WTC11 (cell line): ENCODE measurements around the gene OXT. TPM values are rescaled to one million over a fixed set of nuclear protein-coding genes. Genes with fewer than 3 reads are reported as not detected.

Experiments
- ATAC-seq: fragments of 200-7000 bp; cut with Tn5 transposase; 2 replicates; pipeline ENCODE4 v1.10.0; 2021; ENCODE audit warnings: mild to moderate bottlenecking, moderate library complexity
- CTCF ChIA-PET: fragments of 300-600 bp; sonication (Branson Sonifier 250); formaldehyde crosslinking; loops from one replicate; lab custom pipeline; 2021; ENCODE audit warnings: antibody characterized with exemption; lab: Charles Lee
- POLR2A ChIA-PET: fragments of 350-600 bp; sonication (Branson Sonifier 250); formaldehyde crosslinking; loops from one replicate; lab custom pipeline; 2021; ENCODE audit warnings: antibody characterized with exemption; lab: Charles Lee
- DNase-seq: peaks from one replicate; pipeline ENCODE4 v3.0.0; 2021; ENCODE audit warnings: low spot score
- H3K27ac Mint-ChIP-seq: 2 replicates; pipeline ENCODE4 v1.8.0; 2021; ENCODE audit warnings: mixed read lengths
- H3K27me3 Mint-ChIP-seq: 2 replicates; pipeline ENCODE4 v1.8.0; 2021; ENCODE audit warnings: low read depth, mild to moderate bottlenecking, moderate library complexity, mixed read lengths
- H3K36me3 Mint-ChIP-seq: 2 replicates; pipeline ENCODE4 v1.8.0; 2021; ENCODE audit warnings: mixed read lengths
- H3K4me1 Mint-ChIP-seq: 2 replicates; pipeline ENCODE4 v1.8.0; 2022; ENCODE audit warnings: mixed read lengths
- H3K4me3 Mint-ChIP-seq: 2 replicates; pipeline ENCODE4 v1.8.0; 2021; ENCODE audit warnings: mild to moderate bottlenecking, moderate library complexity, mixed read lengths
- H3K9me3 Mint-ChIP-seq: 2 replicates; pipeline ENCODE4 v1.8.0; 2021; ENCODE audit warnings: mixed read lengths
- ARID4B ChIP-seq: sonication (generic); formaldehyde crosslinking; IDR thresholded peaks from 2 replicates; pipeline ENCODE4 v1.8.0; 2023; ENCODE audit warnings: missing genetic modification reagents, mild to moderate bottlenecking, borderline replicate concordance
- ATF1 ChIP-seq: sonication (generic); formaldehyde crosslinking; IDR thresholded peaks from 2 replicates; pipeline ENCODE4 v1.8.1; 2023; ENCODE audit warnings: mild to moderate bottlenecking, moderate library complexity, missing genetic modification reagents
- ELF4 ChIP-seq: sonication (generic); formaldehyde crosslinking; IDR thresholded peaks from 2 replicates; pipeline ENCODE4 v1.8.1; 2022; ENCODE audit warnings: low read depth, mild to moderate bottlenecking, moderate library complexity, missing genetic modification reagents
- EMX1 ChIP-seq: fragments of 250-450 bp; sonication (Bioruptor Pico); IDR thresholded peaks from 2 replicates; pipeline ENCODE4 v1.8.0; 2021; ENCODE audit warnings: mild to moderate bottlenecking
- ERG ChIP-seq: fragments of 250-450 bp; sonication (Bioruptor Pico); IDR thresholded peaks from 2 replicates; pipeline ENCODE4 v1.8.0; 2021; ENCODE audit warnings: mild to moderate bottlenecking
- ESRRA ChIP-seq: sonication (generic); formaldehyde crosslinking; IDR thresholded peaks from 2 replicates; pipeline ENCODE4 v1.8.1; 2022; ENCODE audit warnings: mild to moderate bottlenecking, missing genetic modification reagents, borderline replicate concordance
- FOXJ3 ChIP-seq: sonication (generic); formaldehyde crosslinking; IDR thresholded peaks from 2 replicates; pipeline ENCODE4 v1.9.0; 2021; ENCODE audit warnings: missing genetic modification reagents, mild to moderate bottlenecking, borderline replicate concordance
- FOXP4 ChIP-seq: sonication (generic); formaldehyde crosslinking; IDR thresholded peaks from 2 replicates; pipeline ENCODE4 v1.8.0; 2022; ENCODE audit warnings: mild to moderate bottlenecking, missing genetic modification reagents
- HMGA2 ChIP-seq: fragments of 250-450 bp; sonication (Bioruptor Pico); IDR thresholded peaks from 2 replicates; pipeline ENCODE4 v1.4.0; 2021; ENCODE audit warnings: mild to moderate bottlenecking, moderate library complexity
- HMGXB4 ChIP-seq: sonication (generic); formaldehyde crosslinking; IDR thresholded peaks from 2 replicates; pipeline ENCODE4 v1.8.1; 2023; ENCODE audit warnings: mild to moderate bottlenecking, moderate library complexity, missing genetic modification reagents
- IRF2 ChIP-seq: sonication (generic); formaldehyde crosslinking; IDR thresholded peaks from 2 replicates; pipeline ENCODE4 v1.8.0; 2022; ENCODE audit warnings: low read depth, missing genetic modification reagents, borderline replicate concordance
- JAZF1 ChIP-seq: fragments of 250-450 bp; sonication (Bioruptor Pico); IDR thresholded peaks from 2 replicates; pipeline ENCODE4 v1.9.0; 2021; ENCODE audit warnings: moderate library complexity, mild to moderate bottlenecking, inconsistent platforms
- JUN ChIP-seq: sonication (generic); formaldehyde crosslinking; IDR thresholded peaks from 2 replicates; pipeline ENCODE4 v1.8.0; 2023; ENCODE audit warnings: mild to moderate bottlenecking, missing genetic modification reagents
- MAX ChIP-seq: sonication (generic); formaldehyde crosslinking; IDR thresholded peaks from 2 replicates; pipeline ENCODE4 v1.8.0; 2022; ENCODE audit warnings: mild to moderate bottlenecking, missing genetic modification reagents
- MXD4 ChIP-seq: fragments of 250-450 bp; sonication (Bioruptor Pico); IDR thresholded peaks from 2 replicates; pipeline ENCODE4 v1.8.0; 2021; ENCODE audit warnings: mild to moderate bottlenecking, moderate library complexity, borderline replicate concordance
- NFATC4 ChIP-seq: fragments of 250-450 bp; sonication (Bioruptor Pico); IDR thresholded peaks from 2 replicates; pipeline ENCODE4 v1.9.0; 2021; ENCODE audit warnings: mild to moderate bottlenecking
- NR3C1 ChIP-seq: sonication (generic); formaldehyde crosslinking; conservative IDR thresholded peaks from 2 replicates; pipeline ENCODE4 v1.8.1; 2023; ENCODE audit warnings: low read depth, mild to moderate bottlenecking, missing genetic modification reagents
- SMAD3 ChIP-seq: sonication (generic); formaldehyde crosslinking; IDR thresholded peaks from 2 replicates; pipeline ENCODE4 v1.8.0; 2022; ENCODE audit warnings: missing genetic modification reagents, mild to moderate bottlenecking, borderline replicate concordance
- SP1 ChIP-seq: sonication (generic); formaldehyde crosslinking; conservative IDR thresholded peaks from 2 replicates; pipeline ENCODE4 v1.8.1; 2022; ENCODE audit warnings: missing genetic modification reagents
- ZBTB21 ChIP-seq: sonication (generic); formaldehyde crosslinking; IDR thresholded peaks from 2 replicates; pipeline ENCODE4 v1.8.1; 2023; ENCODE audit warnings: mild to moderate bottlenecking, missing genetic modification reagents, borderline replicate concordance
- ZNF263 ChIP-seq: sonication (generic); formaldehyde crosslinking; IDR thresholded peaks from 2 replicates; pipeline ENCODE4 v1.8.1; 2022; ENCODE audit warnings: low read depth, mild to moderate bottlenecking, moderate library complexity, missing genetic modification reagents
- total RNA-seq: library from RNA; stranded (reverse); gene quantifications from 3 replicates; pipeline ENCODE4 v1.2.3, GENCODE V29; 2021

The OXT gene
- total RNA-seq, 1 experiment from 2014 or later: not detected

GRCh38 chr20:3084986-3085360 lies 13.6 kb downstream of the OXT start:
- H3K9me3 Mint-ChIP-seq: peaks cover 3% of the 10 kb centered on the region
- DNase-seq (no peak), ATAC-seq (no peak)
- no peak for TF ChIP-seq ZBTB21
- TF ChIP-seq JAZF1 (CRISPR knock-in tag): no peak
- TF ChIP-seq ARID4B (CRISPR knock-in tag): no peak
- no peak for TF ChIP-seq ERG (CRISPR knock-in tag)
- TF ChIP-seq ZNF263 (CRISPR knock-in tag): no peak
- no peak for TF ChIP-seq ELF4
- TF ChIP-seq FOXJ3 (CRISPR knock-in tag): no peak
- TF ChIP-seq FOXP4 (CRISPR knock-in tag): no peak
- no peak for TF ChIP-seq ATF1
- no peak for TF ChIP-seq SP1 (CRISPR knock-in tag)
- no peak for TF ChIP-seq ESRRA
- ChIA-PET CTCF (no interaction called here), POLR2A (no interaction called here)
- H3K27ac Mint-ChIP-seq: no peak overlapping the region
- no peak overlapping the region for H3K4me3 Mint-ChIP-seq
- H3K27me3 Mint-ChIP-seq: peaks cover 42% of the 10 kb centered on the region
- no peaks in the 10 kb centered on the region for H3K36me3 Mint-ChIP-seq
- H3K4me1 Mint-ChIP-seq: peaks cover 7% of the 10 kb centered on the region; the same call in 1 of the 2 replicates

- ChIA-PET POLR2A (no interaction called here), CTCF (interaction anchor here (1.0 to 2.2 kb wide), 2 partner anchors 8 to 32 kb away, joined by 3 to 5 read pairs; no protein-coding TSS in a partner anchor)
- H3K9me3 Mint-ChIP-seq: peaks cover 3% of the 10 kb centered on the region
- DNase-seq (no peak), ATAC-seq (no peak)
- no peaks in the 10 kb centered on the region for H3K36me3 Mint-ChIP-seq
- H3K4me1 Mint-ChIP-seq: peaks cover 7% of the 10 kb centered on the region
- no peak overlapping the region for H3K27ac Mint-ChIP-seq
- H3K4me3 Mint-ChIP-seq: no peak overlapping the region
- H3K27me3 Mint-ChIP-seq: peaks cover 40% of the 10 kb centered on the region
- TF ChIP-seq MAX: no peak
- no peak for TF ChIP-seq JUN
- no peak for TF ChIP-seq ATF1
- TF ChIP-seq ARID4B (CRISPR knock-in tag): no peak
- TF ChIP-seq SMAD3: no peak
- TF ChIP-seq EMX1: no peak
- TF ChIP-seq NR3C1 (CRISPR knock-in tag): no peak
- TF ChIP-seq MXD4 (CRISPR knock-in tag): no peak
- no peak for TF ChIP-seq HMGXB4
- TF ChIP-seq HMGA2 (CRISPR knock-in tag): no peak
- no peak for TF ChIP-seq IRF2 (CRISPR knock-in tag)
- no peak for TF ChIP-seq NFATC4
Observed at GRCh38 chr20:3085571-3086072, 14.2 kb downstream of the OXT start.
